IMR-90 (cell line): ENCODE results near the gene SIM2. TPM values are rescaled to one million over a fixed set of nuclear protein-coding genes. Genes with fewer than 3 reads are reported as not detected.

Experiments used
- ATAC-seq: fragments of 200-7000 bp; cut with Tn5 transposase; 2 replicates; pipeline ENCODE4 v1.9.1; 2020; ENCODE audit warnings: low read depth, mild to moderate bottlenecking, moderate library complexity
- BruUV-seq: library from RNA; stranded (reverse); fragments of 400-500 nt; replicated peaks from 2 replicates; lab custom pipeline; 2021; lab: Mats Ljungman, UMichigan
- CTCF ChIA-PET: fragments of 300-600 bp; formaldehyde crosslinking; extraction: SDS; loops from one replicate; lab custom pipeline; 2021; ENCODE audit warnings: antibody characterized with exemption; lab: Yijun Ruan, JAX
- POLR2A ChIA-PET: fragments of 300-600 bp; sonication (Branson Sonifier 250); formaldehyde crosslinking; loops from one replicate; lab custom pipeline; 2022; ENCODE audit warnings: antibody characterized with exemption; ENCODE audit not compliant: unreplicated experiment; lab: Charles Lee
- DNase-seq: peaks from one replicate; pipeline ENCODE4 v3.0.0; 2013
- H2AFZ ChIP-seq: replicated peaks from 2 replicates; pipeline ENCODE3; 2013; ENCODE audit warnings: low read length, mild to moderate bottlenecking; ENCODE audit not compliant: poor library complexity
- H2AK5ac ChIP-seq: 2 replicates; pipeline ENCODE4 v1.6.1; 2013; ENCODE audit warnings: low read depth, low read length, inconsistent platforms
- H2AK9ac ChIP-seq: replicated peaks from 2 replicates; pipeline ENCODE3; 2013; ENCODE audit warnings: mild to moderate bottlenecking, low read depth, low read length, moderate library complexity; ENCODE audit not compliant: poor library complexity
- H2BK120ac ChIP-seq: 2 replicates; pipeline ENCODE4 v1.6.1; 2013; ENCODE audit warnings: low read depth, low read length, inconsistent platforms
- H2BK15ac ChIP-seq: 3 replicates; pipeline ENCODE4 v1.6.1; 2013; ENCODE audit warnings: low read depth, low read length, inconsistent platforms
- H2BK20ac ChIP-seq: 2 replicates; pipeline ENCODE4 v1.6.1; 2013; ENCODE audit warnings: low read depth, mild to moderate bottlenecking, inconsistent platforms, low read length, moderate library complexity
- H2BK5ac ChIP-seq: 2 replicates; pipeline ENCODE4 v1.6.1; 2013; ENCODE audit warnings: mild to moderate bottlenecking, low read depth, low read length, inconsistent platforms; ENCODE audit not compliant: poor library complexity, severe bottlenecking
- H3K14ac ChIP-seq: replicated peaks from 2 replicates; pipeline ENCODE4 v1.6.1; 2013; ENCODE audit warnings: low read depth, low read length, inconsistent platforms
- H3K18ac ChIP-seq: 2 replicates; pipeline ENCODE4 v1.6.1; 2013; ENCODE audit warnings: low read depth, low read length, control low read depth
- H3K23ac ChIP-seq: 2 replicates; pipeline ENCODE4 v1.6.1; 2013; ENCODE audit warnings: low read depth, low read length, inconsistent platforms
- H3K27ac ChIP-seq: 2 replicates; pipeline ENCODE4 v1.5.1; 2013; ENCODE audit warnings: mild to moderate bottlenecking, control low read depth, low read length; ENCODE audit not compliant: insufficient read depth
- H3K27me3 ChIP-seq: 2 replicates; pipeline ENCODE4 v1.6.1; 2013; ENCODE audit warnings: low read length; ENCODE audit not compliant: control insufficient read depth, insufficient read depth
- H3K36me3 ChIP-seq: 2 replicates; pipeline ENCODE4 v1.6.1; 2013; ENCODE audit warnings: low read length, mixed read lengths; ENCODE audit not compliant: control insufficient read depth, insufficient read depth
- H3K4ac ChIP-seq: 2 replicates; pipeline ENCODE4 v1.6.1; 2013; ENCODE audit warnings: low read depth, low read length, inconsistent platforms
- H3K4me1 ChIP-seq: 2 replicates; pipeline ENCODE4 v1.6.1; 2013; ENCODE audit warnings: low read length, mixed read lengths; ENCODE audit not compliant: control insufficient read depth, insufficient read depth
- H3K4me2 ChIP-seq: 2 replicates; pipeline ENCODE4 v1.6.1; 2013; ENCODE audit warnings: low read depth, mild to moderate bottlenecking, control low read depth, low read length, moderate library complexity
- H3K4me3 ChIP-seq: 2 replicates; pipeline ENCODE4 v1.5.1; 2013; ENCODE audit warnings: low read depth, mild to moderate bottlenecking, control low read depth, low read length, moderate library complexity; ENCODE audit not compliant: insufficient read depth
- H3K56ac ChIP-seq: 2 replicates; pipeline ENCODE4 v1.6.1; 2013; ENCODE audit warnings: low read length, inconsistent platforms; ENCODE audit not compliant: insufficient read depth; ENCODE audit errors: extremely low read depth
- H3K79me1 ChIP-seq, 2 experiments: 2 replicates each; pipeline ENCODE4 v1.6.1; 2013; ENCODE audit warnings: low read length in 2 of 2, inconsistent platforms in 1 of 2, low read depth in 1 of 2
- H3K9ac ChIP-seq: 2 replicates; pipeline ENCODE4 v1.6.1; 2013; ENCODE audit warnings: low read depth, low read length, control low read depth
- H3K9me1 ChIP-seq: 2 replicates; pipeline ENCODE4 v1.6.1; 2013; ENCODE audit warnings: low read length, inconsistent platforms; ENCODE audit not compliant: insufficient read depth
- H3K9me3 ChIP-seq: 2 replicates; pipeline ENCODE4 v1.6.1; 2013; ENCODE audit warnings: low read length; ENCODE audit not compliant: control insufficient read depth, insufficient read depth
- H4K20me1 ChIP-seq: 2 replicates; pipeline ENCODE4 v1.6.1; 2013; ENCODE audit warnings: low read length, inconsistent platforms; ENCODE audit not compliant: insufficient read depth
- H4K5ac ChIP-seq: 2 replicates; pipeline ENCODE4 v1.6.1; 2013; ENCODE audit warnings: mild to moderate bottlenecking, low read depth, low read length, control low read depth
- H4K8ac ChIP-seq, 2 experiments: 2 replicates each; pipeline ENCODE4 v1.6.1; 2013; ENCODE audit warnings: low read depth in 2 of 2, low read length in 2 of 2, control low read depth in 1 of 2, inconsistent platforms in 1 of 2
- H4K91ac ChIP-seq: 2 replicates; pipeline ENCODE4 v1.6.1; 2013; ENCODE audit warnings: low read depth, low read length, inconsistent platforms; ENCODE audit not compliant: insufficient read depth
- BHLHE40 ChIP-seq: fragments of 150-350 bp; IDR thresholded peaks from 2 replicates; pipeline ENCODE4 v1.6.1; 2016; ENCODE audit warnings: mild to moderate bottlenecking, low read depth, low read length
- CEBPB ChIP-seq: IDR thresholded peaks from 2 replicates; pipeline ENCODE4 v1.6.1; 2012; ENCODE audit warnings: low read depth, low read length, improper control_type of control experiment
- CHD1 ChIP-seq: IDR thresholded peaks from 2 replicates; pipeline ENCODE4 v1.6.1; 2012; ENCODE audit warnings: low read depth, low read length, improper control_type of control experiment
- ELK1 ChIP-seq: fragments of 150-350 bp; IDR thresholded peaks from 2 replicates; pipeline ENCODE4 v1.6.1; 2016; ENCODE audit warnings: low read depth, mild to moderate bottlenecking, low read length, moderate library complexity, borderline replicate concordance
- FOS ChIP-seq: fragments of 150-350 bp; IDR thresholded peaks from 2 replicates; pipeline ENCODE4 v1.6.1; 2016; ENCODE audit warnings: low read depth, low read length
- MAFK ChIP-seq: IDR thresholded peaks from 2 replicates; pipeline ENCODE4 v1.6.1; 2012; ENCODE audit warnings: low read depth, low read length, improper control_type of control experiment
- MAZ ChIP-seq: IDR thresholded peaks from 2 replicates; pipeline ENCODE4 v1.6.1; 2012; ENCODE audit warnings: low read depth, mild to moderate bottlenecking, low read length, improper control_type of control experiment, moderate library complexity, borderline replicate concordance
- MXI1 ChIP-seq: IDR thresholded peaks from 2 replicates; pipeline ENCODE4 v1.6.1; 2012; ENCODE audit warnings: low read depth, mild to moderate bottlenecking, low read length, moderate library complexity, borderline replicate concordance
- NFE2L2 ChIP-seq: fragments of 150-350 bp; IDR thresholded peaks from 2 replicates; pipeline ENCODE4 v1.6.1; 2016; ENCODE audit warnings: low read depth, mild to moderate bottlenecking, low read length
- POLR2A ChIP-seq: IDR thresholded peaks from 2 replicates; pipeline ENCODE4 v1.6.1; 2012; ENCODE audit warnings: mild to moderate bottlenecking, low read depth, low read length
- RAD21 ChIP-seq: IDR thresholded peaks from 2 replicates; pipeline ENCODE4 v1.6.1; 2012; ENCODE audit warnings: low read length, improper control_type of control experiment
- RCOR1 ChIP-seq: IDR thresholded peaks from 2 replicates; pipeline ENCODE4 v1.6.1; 2012; ENCODE audit warnings: mild to moderate bottlenecking, low read length, improper control_type of control experiment; ENCODE audit not compliant: insufficient replicate concordance
- RFX5 ChIP-seq: IDR thresholded peaks from 2 replicates; pipeline ENCODE4 v1.8.0; 2012; ENCODE audit warnings: low read depth, mild to moderate bottlenecking, low read length, moderate library complexity
- SMC3 ChIP-seq: fragments of 150-350 bp; IDR thresholded peaks from 2 replicates; pipeline ENCODE4 v1.6.1; 2016; ENCODE audit warnings: low read depth, mild to moderate bottlenecking, antibody characterized with exemption, low read length, moderate library complexity
- whole genome bisulfite sequencing, 2 experiments: methylation state at CpG; one replicate each; pipeline versions ENCODE4 v1.1.5 to v1.1.7; 2013; ENCODE audit warnings: missing lambda C conversion rate in 2 of 2; ENCODE audit not compliant: insufficient read length in 1 of 2; ENCODE audit errors: extremely low coverage in 2 of 2; 5-methylcytosine and 5-hydroxymethylcytosine counted together
- dilution Hi-C: fragments of 300-500 bp; cut with HindIII; formaldehyde crosslinking; loops from one replicate; pipeline ENCODE4 v1.14.3; 2018; ENCODE audit warnings: low sequenced_read_pairs; ENCODE audit not compliant: unreplicated experiment
- in situ Hi-C: fragments of 300-500 bp; cut with MboI; formaldehyde crosslinking; loops from 3 replicates; pipeline ENCODE4 v1.14.3; 2019; ENCODE audit warnings: low sequenced_read_pairs, inconsistent platforms, mixed read lengths
- intact Hi-C: fragments of 100-400 bp; cut with micrococcal nuclease; formaldehyde crosslinking; loops from 2 replicates; pipeline ENCODE4 v1.10.0; 2022
- polyA plus RNA-seq, 3 experiments: library from polyadenylated mRNA; depleted of rRNA; stranded (reverse); fragments of >200 nt; gene quantifications; 2 replicates each; pipeline ENCODE4 v1.2.3, GENCODE V29; 2012; ENCODE audit warnings: low replicate concordance in 1 of 3
- total RNA-seq: library from RNA; depleted of rRNA; stranded (reverse); fragments of >200 nt; gene quantifications from 2 replicates; pipeline ENCODE4 v1.2.3, GENCODE V29; 2012
- TF ChIP-seq, protein P1 (sequence below): fragments of 150-350 bp; IDR thresholded peaks from 2 replicates; pipeline ENCODE4 v1.6.1; 2017; ENCODE audit warnings: mild to moderate bottlenecking, antibody characterized with exemption, low read length, low read depth
- TF ChIP-seq, protein P2 (sequence below): conservative IDR thresholded peaks from 2 replicates; pipeline ENCODE4 v1.5.1; 2012; ENCODE audit warnings: mild to moderate bottlenecking, low read depth, low read length, improper control_type of control experiment

The SIM2 gene
- total and polyA plus RNA-seq, 2 of the 4 experiments (the other 2 are of a cell fraction): 2.2 to 7.5 TPM

GRCh38 chr21:36656138-36656537 lies 42.8 kb upstream of the SIM2 start:
- TF ChIP-seq MXI1 (no peak), POLR2A (no peak), RFX5 (no peak), CEBPB (no peak), BHLHE40 (no peak), MAFK (no peak), ELK1 (no peak), FOS (no peak), RCOR1 (no peak), SMC3 (no peak), CHD1 (no peak), NFE2L2 (no peak), RAD21 (no peak), MAZ (no peak)
- TF ChIP-seq, protein P1, sequence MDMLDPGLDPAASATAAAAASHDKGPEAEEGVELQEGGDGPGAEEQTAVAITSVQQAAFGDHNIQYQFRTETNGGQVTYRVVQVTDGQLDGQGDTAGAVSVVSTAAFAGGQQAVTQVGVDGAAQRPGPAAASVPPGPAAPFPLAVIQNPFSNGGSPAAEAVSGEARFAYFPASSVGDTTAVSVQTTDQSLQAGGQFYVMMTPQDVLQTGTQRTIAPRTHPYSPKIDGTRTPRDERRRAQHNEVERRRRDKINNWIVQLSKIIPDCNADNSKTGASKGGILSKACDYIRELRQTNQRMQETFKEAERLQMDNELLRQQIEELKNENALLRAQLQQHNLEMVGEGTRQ: no peak
- TF ChIP-seq, protein P2, sequence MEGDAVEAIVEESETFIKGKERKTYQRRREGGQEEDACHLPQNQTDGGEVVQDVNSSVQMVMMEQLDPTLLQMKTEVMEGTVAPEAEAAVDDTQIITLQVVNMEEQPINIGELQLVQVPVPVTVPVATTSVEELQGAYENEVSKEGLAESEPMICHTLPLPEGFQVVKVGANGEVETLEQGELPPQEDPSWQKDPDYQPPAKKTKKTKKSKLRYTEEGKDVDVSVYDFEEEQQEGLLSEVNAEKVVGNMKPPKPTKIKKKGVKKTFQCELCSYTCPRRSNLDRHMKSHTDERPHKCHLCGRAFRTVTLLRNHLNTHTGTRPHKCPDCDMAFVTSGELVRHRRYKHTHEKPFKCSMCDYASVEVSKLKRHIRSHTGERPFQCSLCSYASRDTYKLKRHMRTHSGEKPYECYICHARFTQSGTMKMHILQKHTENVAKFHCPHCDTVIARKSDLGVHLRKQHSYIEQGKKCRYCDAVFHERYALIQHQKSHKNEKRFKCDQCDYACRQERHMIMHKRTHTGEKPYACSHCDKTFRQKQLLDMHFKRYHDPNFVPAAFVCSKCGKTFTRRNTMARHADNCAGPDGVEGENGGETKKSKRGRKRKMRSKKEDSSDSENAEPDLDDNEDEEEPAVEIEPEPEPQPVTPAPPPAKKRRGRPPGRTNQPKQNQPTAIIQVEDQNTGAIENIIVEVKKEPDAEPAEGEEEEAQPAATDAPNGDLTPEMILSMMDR: no peak
- BruUV-seq: no TSS peak
- CTCF ChIA-PET: no interaction called here
- Histone ChIP-seq H3K23ac (no peak overlapping the region), H2BK20ac (no peak overlapping the region), H3K9me1 (no peaks in the 10 kb centered on the region), H2BK120ac (no peak overlapping the region), H3K4me1 (no peaks in the 10 kb centered on the region), H4K20me1 (no peaks in the 10 kb centered on the region), H3K9ac (no peak overlapping the region), H2AK9ac (no peak overlapping the region), H3K27ac (no peak overlapping the region), H3K27me3 (peaks cover 21% of the 10 kb centered on the region), H3K4me2 (no peak overlapping the region), H2BK15ac (no peak overlapping the region), H2BK5ac (no peak overlapping the region), H3K36me3 (no peaks in the 10 kb centered on the region), H4K91ac (no peak overlapping the region), H3K14ac (no peak overlapping the region), H3K56ac (no peak overlapping the region), H3K79me1 (no peaks in the 10 kb centered on the region), H2AK5ac (no peak overlapping the region), H3K4me3 (no peak overlapping the region), H2AFZ (no peak overlapping the region), H3K9me3 (no peaks in the 10 kb centered on the region), H4K8ac (no peak overlapping the region), H3K18ac (no peak overlapping the region), H3K4ac (no peak overlapping the region), H4K5ac (no peak overlapping the region)
- POLR2A ChIA-PET: no interaction called here
- 87% methylated on average over 4 of the region's 6 CpGs; no CpG with 5 or more reads in 1 of the 2 experiments for WGBS, 2 experiments
- DNase-seq (no peak), ATAC-seq (no peak)
- dilution Hi-C loops: no loop called here
- in situ Hi-C loops: no loop called here
- intact Hi-C loops: no loop called here
